GM12865 (cell line): Measurements from ENCODE around the gene BTLA.

ENCODE experiments used
- DNase-seq: peaks from one replicate; pipeline ENCODE4 v3.0.0; 2010; ENCODE audit warnings: low read depth
- H3K4me3 ChIP-seq: 2 replicates; pipeline ENCODE4 v1.5.1; 2011; ENCODE audit warnings: mild to moderate bottlenecking, low read depth, low read length, control low read depth
- CTCF ChIP-seq: IDR thresholded peaks from 2 replicates; pipeline ENCODE4 v1.5.1; 2011; ENCODE audit warnings: low read length, control low read depth, low read depth, inconsistent platforms; ENCODE audit not compliant: insufficient read depth; ENCODE audit errors: missing control alignments

The BTLA gene

GRCh38 chr3:112486811-112487505 is 12.3 kb downstream of the BTLA start:
- no peak for DNase-seq
- no peak for TF ChIP-seq CTCF
- H3K4me3 ChIP-seq: no peak overlapping the region

GRCh38 chr3:112484352-112484751 is 14.9 kb downstream of the BTLA start:
- no peak overlapping the region for H3K4me3 ChIP-seq
- DNase-seq: no peak
- no peak for TF ChIP-seq CTCF

GRCh38 chr3:112482675-112483074 is 16.6 kb downstream of the BTLA start:
- no peak for TF ChIP-seq CTCF
- H3K4me3 ChIP-seq: no peak overlapping the region
- DNase-seq: peak; percentile 46

GRCh38 chr3:112481302-112481721 is 18.0 kb downstream of the BTLA start:
- no peak for TF ChIP-seq CTCF
- no peak overlapping the region for H3K4me3 ChIP-seq
- DNase-seq: no peak

GRCh38 chr3:112477891-112478290 is 21.4 kb downstream of the BTLA start:
- H3K4me3 ChIP-seq: no peak overlapping the region
- no peak for DNase-seq
- TF ChIP-seq CTCF: no peak

GRCh38 chr3:112476346-112476745 is 22.9 kb downstream of the BTLA start:
- no peak for TF ChIP-seq CTCF
- DNase-seq: no peak
- no peak overlapping the region for H3K4me3 ChIP-seq

GRCh38 chr3:112474796-112475195 is 24.5 kb downstream of the BTLA start:
- no peak for DNase-seq
- TF ChIP-seq CTCF: no peak
- no peak overlapping the region for H3K4me3 ChIP-seq
